GM23338 (cell line): Measurements from ENCODE around the gene ITGB1BP1. TPM values are rescaled to one million over a fixed set of nuclear protein-coding genes. Genes with fewer than 3 reads are reported as not detected.

Source experiments
- ATAC-seq: fragments of 200-7000 bp; cut with Tn5 transposase; 3 replicates; pipeline ENCODE4 v1.9.1; 2020
- DNase-seq: peaks from one replicate; pipeline ENCODE4 v3.0.0-alpha.2; 2015; ENCODE audit warnings: low spot score
- H2AFZ ChIP-seq: fragments of 200-600 bp; sonication (generic); 2 replicates; pipeline ENCODE4 v1.8.0; 2016; ENCODE audit warnings: antibody characterized with exemption, mild to moderate bottlenecking, moderate library complexity
- H3F3A ChIP-seq: fragments of 200-600 bp; sonication (generic); replicated peaks from 2 replicates; pipeline ENCODE4 v1.8.0; 2017; ENCODE audit warnings: antibody characterized with exemption, mixed run types, low read depth
- H3K27ac ChIP-seq: fragments of 200-600 bp; sonication (generic); 2 replicates; pipeline ENCODE4 v1.6.1; 2016; ENCODE audit warnings: low read depth
- H3K27me3 ChIP-seq: fragments of 200-600 bp; sonication (generic); 2 replicates; pipeline ENCODE4 v1.8.0; 2016; ENCODE audit warnings: mild to moderate bottlenecking, mixed run types, moderate library complexity; ENCODE audit not compliant: insufficient read depth
- H3K36me3 ChIP-seq: fragments of 200-600 bp; sonication (generic); 2 replicates; pipeline ENCODE4 v1.8.0; 2016; ENCODE audit warnings: mild to moderate bottlenecking; ENCODE audit not compliant: insufficient read depth
- H3K4me1 ChIP-seq: fragments of 200-600 bp; sonication (generic); 2 replicates; pipeline ENCODE4 v1.8.0; 2016; ENCODE audit warnings: mild to moderate bottlenecking, moderate library complexity; ENCODE audit not compliant: insufficient read depth
- H3K4me2 ChIP-seq: fragments of 200-600 bp; sonication (generic); 2 replicates; pipeline ENCODE4 v1.7.1; 2017; ENCODE audit warnings: mixed run types
- H3K4me3 ChIP-seq: fragments of 200-600 bp; sonication (generic); 2 replicates; pipeline ENCODE4 v1.6.1; 2016; ENCODE audit warnings: mixed run types
- H3K79me2 ChIP-seq: fragments of 200-600 bp; sonication (generic); replicated peaks from 2 replicates; pipeline ENCODE4 v1.8.0; 2017; ENCODE audit warnings: mild to moderate bottlenecking; ENCODE audit not compliant: insufficient read depth
- H3K9me2 ChIP-seq: fragments of 200-600 bp; sonication (generic); 2 replicates; pipeline ENCODE4 v1.8.0; 2017; ENCODE audit not compliant: insufficient read depth
- H4K20me1 ChIP-seq: fragments of 200-600 bp; sonication (generic); replicated peaks from 2 replicates; pipeline ENCODE4 v1.8.0; 2017; ENCODE audit warnings: mild to moderate bottlenecking; ENCODE audit not compliant: insufficient read depth
- H3K27ac Mint-ChIP-seq: 2 replicates; pipeline ENCODE4 v1.8.0; 2020; ENCODE audit warnings: inconsistent platforms, mild to moderate bottlenecking, moderate library complexity, mixed read lengths
- H3K27me3 Mint-ChIP-seq: 3 replicates; pipeline ENCODE4 v1.8.0; 2022; ENCODE audit warnings: low read depth, mild to moderate bottlenecking, moderate library complexity, mixed read lengths, inconsistent platforms; ENCODE audit not compliant: insufficient read depth, poor library complexity
- H3K36me3 Mint-ChIP-seq: 3 replicates; pipeline ENCODE4 v1.8.0; 2021; ENCODE audit warnings: low read depth, mild to moderate bottlenecking, inconsistent platforms, moderate library complexity, mixed read lengths
- H3K4me1 Mint-ChIP-seq: 3 replicates; pipeline ENCODE4 v1.8.0; 2020; ENCODE audit warnings: mild to moderate bottlenecking, inconsistent platforms, mixed read lengths
- H3K4me3 Mint-ChIP-seq: 3 replicates; pipeline ENCODE4 v1.8.0; 2021; ENCODE audit warnings: moderate library complexity, mild to moderate bottlenecking, inconsistent platforms, mixed read lengths
- H3K9me3 Mint-ChIP-seq: 3 replicates; pipeline ENCODE4 v1.8.0; 2020; ENCODE audit warnings: moderate library complexity, mild to moderate bottlenecking, inconsistent platforms, mixed read lengths
- CREB1 ChIP-seq: fragments of 250-450 bp; sonication (Bioruptor Pico); IDR thresholded peaks from 2 replicates; pipeline ENCODE4 v1.5.0; 2020; ENCODE audit warnings: low read depth, mild to moderate bottlenecking, moderate library complexity
- EZH2 ChIP-seq: fragments of 200-600 bp; sonication (generic); IDR thresholded peaks from one replicate; pipeline ENCODE4 v1.8.0; 2017; ENCODE audit warnings: antibody characterized with exemption, mild to moderate bottlenecking, low read depth; ENCODE audit not compliant: unreplicated experiment
- EZH2phosphoT487 ChIP-seq: fragments of 200-600 bp; sonication (generic); IDR thresholded peaks from one replicate; pipeline ENCODE4 v1.8.1; 2018; ENCODE audit warnings: antibody characterized with exemption; ENCODE audit not compliant: unreplicated experiment
- JUNB ChIP-seq: IDR thresholded peaks from one replicate; pipeline ENCODE4 v1.6.1; 2016; ENCODE audit warnings: antibody characterized with exemption; ENCODE audit not compliant: unreplicated experiment
- NANOG ChIP-seq: IDR thresholded peaks from 2 replicates; pipeline ENCODE4 v1.6.1; 2016; ENCODE audit warnings: antibody characterized with exemption, borderline replicate concordance
- POLR2AphosphoS5 ChIP-seq: IDR thresholded peaks from 2 replicates; pipeline ENCODE4 v1.6.1; 2016; ENCODE audit warnings: antibody characterized with exemption, low read depth
- STAT1 ChIP-seq: IDR thresholded peaks from one replicate; pipeline ENCODE4 v1.6.1; 2016; ENCODE audit warnings: antibody characterized with exemption; ENCODE audit not compliant: unreplicated experiment
- ZNF114 ChIP-seq: fragments of 250-450 bp; sonication (Bioruptor Pico); IDR thresholded peaks from 2 replicates; pipeline ENCODE4 v1.5.0; 2020; ENCODE audit warnings: mild to moderate bottlenecking, moderate library complexity
- ZNF331 ChIP-seq: fragments of 250-450 bp; sonication (Bioruptor Pico); IDR thresholded peaks from 2 replicates; pipeline ENCODE4 v1.5.0; 2020; ENCODE audit warnings: low read depth, mild to moderate bottlenecking, moderate library complexity
- polyA plus RNA-seq: library from polyadenylated mRNA; unstranded; fragments of >200 nt; fragmentation: Nextera tagmentation; extraction: Ambion mirVana; gene quantifications from 2 replicates; pipeline ENCODE4 v1.2.1, GENCODE V29; 2016
- total RNA-seq: library from RNA; depleted of rRNA; stranded (reverse); fragments of >200 nt; shearing (Covaris generic); gene quantifications from 2 replicates; pipeline ENCODE4 v1.2.3, GENCODE V29; 2014
- TF ChIP-seq, protein P1 (sequence below): fragments of 250-450 bp; sonication (Bioruptor Pico); IDR thresholded peaks from 2 replicates; pipeline ENCODE4 v1.5.0; 2020; ENCODE audit warnings: mild to moderate bottlenecking, moderate library complexity
- TF ChIP-seq, protein P2 (sequence below): IDR thresholded peaks from one replicate; pipeline ENCODE4 v1.6.1; 2018; ENCODE audit warnings: antibody characterized with exemption; ENCODE audit not compliant: unreplicated experiment
- TF ChIP-seq, protein P3 (sequence below), 2 experiments: fragments of 200-600 bp in 1 of 2; sonication (generic) in 1 of 2; conservative IDR thresholded peaks; 2 replicates each; pipeline versions ENCODE4 v1.5.1 to v1.6.1; 2016 to 2017; ENCODE audit warnings: antibody characterized with exemption in 2 of 2, low read depth in 2 of 2, mild to moderate bottlenecking in 2 of 2, moderate library complexity in 1 of 2
- TF ChIP-seq, protein P4 (sequence below): IDR thresholded peaks from 2 replicates; pipeline ENCODE4 v1.6.1; 2016; ENCODE audit warnings: antibody characterized with exemption

Gene ITGB1BP1
- total and polyA plus RNA-seq, 2 experiments from 2014 or later: 29.1 to 63.5 TPM

DNA sequence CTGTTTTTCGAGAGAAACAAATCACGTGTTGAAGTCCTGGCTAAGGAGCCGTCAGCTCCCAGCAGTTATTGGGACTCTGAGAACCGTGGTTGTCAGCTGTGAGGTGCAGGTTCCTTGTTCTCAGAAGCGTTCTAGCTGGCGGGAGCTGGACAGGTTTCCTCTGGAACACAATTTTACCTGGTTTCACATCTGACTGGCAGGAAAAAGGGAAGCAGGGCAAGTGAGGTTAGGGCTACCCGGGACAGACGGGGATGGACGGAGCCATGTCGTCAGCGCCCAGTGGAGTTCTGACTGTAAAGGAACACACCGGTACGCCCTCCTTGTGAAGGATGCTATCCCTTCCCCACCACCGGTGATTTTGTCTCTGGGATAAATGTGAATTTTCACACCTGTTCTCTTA is 26.1 kb downstream of the ITGB1BP1 start:
- Mint-ChIP-seq H3K36me3 (peaks cover 11% of the 10 kb centered on the region), H3K9me3 (no peaks in the 10 kb centered on the region), H3K4me3 (no peak overlapping the region), H3K27me3 (peaks cover 7% of the 10 kb centered on the region), H3K4me1 (peaks cover 33% of the 10 kb centered on the region), H3K27ac (no peak overlapping the region)
- no peaks in the 10 kb centered on the region; the same call in 1 of the 2 replicates for H4K20me1 ChIP-seq
- ATAC-seq: no peak
- no peaks in the 10 kb centered on the region for H3K9me2 ChIP-seq
- H3K79me2 ChIP-seq: no peaks in the 10 kb centered on the region
- TF ChIP-seq, protein P1, sequence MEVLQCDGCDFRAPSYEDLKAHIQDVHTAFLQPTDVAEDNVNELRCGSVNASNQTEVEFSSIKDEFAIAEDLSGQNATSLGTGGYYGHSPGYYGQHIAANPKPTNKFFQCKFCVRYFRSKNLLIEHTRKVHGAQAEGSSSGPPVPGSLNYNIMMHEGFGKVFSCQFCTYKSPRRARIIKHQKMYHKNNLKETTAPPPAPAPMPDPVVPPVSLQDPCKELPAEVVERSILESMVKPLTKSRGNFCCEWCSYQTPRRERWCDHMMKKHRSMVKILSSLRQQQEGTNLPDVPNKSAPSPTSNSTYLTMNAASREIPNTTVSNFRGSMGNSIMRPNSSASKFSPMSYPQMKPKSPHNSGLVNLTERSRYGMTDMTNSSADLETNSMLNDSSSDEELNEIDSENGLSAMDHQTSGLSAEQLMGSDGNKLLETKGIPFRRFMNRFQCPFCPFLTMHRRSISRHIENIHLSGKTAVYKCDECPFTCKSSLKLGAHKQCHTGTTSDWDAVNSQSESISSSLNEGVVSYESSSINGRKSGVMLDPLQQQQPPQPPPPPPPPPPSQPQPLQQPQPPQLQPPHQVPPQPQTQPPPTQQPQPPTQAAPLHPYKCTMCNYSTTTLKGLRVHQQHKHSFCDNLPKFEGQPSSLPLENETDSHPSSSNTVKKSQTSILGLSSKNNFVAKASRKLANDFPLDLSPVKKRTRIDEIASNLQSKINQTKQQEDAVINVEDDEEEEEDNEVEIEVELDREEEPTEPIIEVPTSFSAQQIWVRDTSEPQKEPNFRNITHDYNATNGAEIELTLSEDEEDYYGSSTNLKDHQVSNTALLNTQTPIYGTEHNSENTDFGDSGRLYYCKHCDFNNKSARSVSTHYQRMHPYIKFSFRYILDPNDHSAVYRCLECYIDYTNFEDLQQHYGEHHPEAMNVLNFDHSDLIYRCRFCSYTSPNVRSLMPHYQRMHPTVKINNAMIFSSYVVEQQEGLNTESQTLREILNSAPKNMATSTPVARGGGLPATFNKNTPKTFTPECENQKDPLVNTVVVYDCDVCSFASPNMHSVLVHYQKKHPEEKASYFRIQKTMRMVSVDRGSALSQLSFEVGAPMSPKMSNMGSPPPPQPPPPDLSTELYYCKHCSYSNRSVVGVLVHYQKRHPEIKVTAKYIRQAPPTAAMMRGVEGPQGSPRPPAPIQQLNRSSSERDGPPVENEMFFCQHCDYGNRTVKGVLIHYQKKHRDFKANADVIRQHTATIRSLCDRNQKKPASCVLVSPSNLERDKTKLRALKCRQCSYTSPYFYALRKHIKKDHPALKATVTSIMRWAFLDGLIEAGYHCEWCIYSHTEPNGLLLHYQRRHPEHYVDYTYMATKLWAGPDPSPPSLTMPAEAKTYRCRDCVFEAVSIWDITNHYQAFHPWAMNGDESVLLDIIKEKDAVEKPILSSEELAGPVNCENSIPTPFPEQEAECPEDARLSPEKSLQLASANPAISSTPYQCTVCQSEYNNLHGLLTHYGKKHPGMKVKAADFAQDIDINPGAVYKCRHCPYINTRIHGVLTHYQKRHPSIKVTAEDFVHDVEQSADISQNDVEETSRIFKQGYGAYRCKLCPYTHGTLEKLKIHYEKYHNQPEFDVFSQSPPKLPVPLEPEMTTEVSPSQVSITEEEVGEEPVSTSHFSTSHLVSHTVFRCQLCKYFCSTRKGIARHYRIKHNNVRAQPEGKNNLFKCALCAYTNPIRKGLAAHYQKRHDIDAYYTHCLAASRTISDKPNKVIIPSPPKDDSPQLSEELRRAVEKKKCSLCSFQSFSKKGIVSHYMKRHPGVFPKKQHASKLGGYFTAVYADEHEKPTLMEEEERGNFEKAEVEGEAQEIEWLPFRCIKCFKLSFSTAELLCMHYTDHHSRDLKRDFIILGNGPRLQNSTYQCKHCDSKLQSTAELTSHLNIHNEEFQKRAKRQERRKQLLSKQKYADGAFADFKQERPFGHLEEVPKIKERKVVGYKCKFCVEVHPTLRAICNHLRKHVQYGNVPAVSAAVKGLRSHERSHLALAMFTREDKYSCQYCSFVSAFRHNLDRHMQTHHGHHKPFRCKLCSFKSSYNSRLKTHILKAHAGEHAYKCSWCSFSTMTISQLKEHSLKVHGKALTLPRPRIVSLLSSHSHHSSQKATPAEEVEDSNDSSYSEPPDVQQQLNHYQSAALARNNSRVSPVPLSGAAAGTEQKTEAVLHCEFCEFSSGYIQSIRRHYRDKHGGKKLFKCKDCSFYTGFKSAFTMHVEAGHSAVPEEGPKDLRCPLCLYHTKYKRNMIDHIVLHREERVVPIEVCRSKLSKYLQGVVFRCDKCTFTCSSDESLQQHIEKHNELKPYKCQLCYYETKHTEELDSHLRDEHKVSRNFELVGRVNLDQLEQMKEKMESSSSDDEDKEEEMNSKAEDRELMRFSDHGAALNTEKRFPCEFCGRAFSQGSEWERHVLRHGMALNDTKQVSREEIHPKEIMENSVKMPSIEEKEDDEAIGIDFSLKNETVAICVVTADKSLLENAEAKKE: no peak
- TF ChIP-seq EZH2phosphoT487: no peak
- TF ChIP-seq, protein P2, sequence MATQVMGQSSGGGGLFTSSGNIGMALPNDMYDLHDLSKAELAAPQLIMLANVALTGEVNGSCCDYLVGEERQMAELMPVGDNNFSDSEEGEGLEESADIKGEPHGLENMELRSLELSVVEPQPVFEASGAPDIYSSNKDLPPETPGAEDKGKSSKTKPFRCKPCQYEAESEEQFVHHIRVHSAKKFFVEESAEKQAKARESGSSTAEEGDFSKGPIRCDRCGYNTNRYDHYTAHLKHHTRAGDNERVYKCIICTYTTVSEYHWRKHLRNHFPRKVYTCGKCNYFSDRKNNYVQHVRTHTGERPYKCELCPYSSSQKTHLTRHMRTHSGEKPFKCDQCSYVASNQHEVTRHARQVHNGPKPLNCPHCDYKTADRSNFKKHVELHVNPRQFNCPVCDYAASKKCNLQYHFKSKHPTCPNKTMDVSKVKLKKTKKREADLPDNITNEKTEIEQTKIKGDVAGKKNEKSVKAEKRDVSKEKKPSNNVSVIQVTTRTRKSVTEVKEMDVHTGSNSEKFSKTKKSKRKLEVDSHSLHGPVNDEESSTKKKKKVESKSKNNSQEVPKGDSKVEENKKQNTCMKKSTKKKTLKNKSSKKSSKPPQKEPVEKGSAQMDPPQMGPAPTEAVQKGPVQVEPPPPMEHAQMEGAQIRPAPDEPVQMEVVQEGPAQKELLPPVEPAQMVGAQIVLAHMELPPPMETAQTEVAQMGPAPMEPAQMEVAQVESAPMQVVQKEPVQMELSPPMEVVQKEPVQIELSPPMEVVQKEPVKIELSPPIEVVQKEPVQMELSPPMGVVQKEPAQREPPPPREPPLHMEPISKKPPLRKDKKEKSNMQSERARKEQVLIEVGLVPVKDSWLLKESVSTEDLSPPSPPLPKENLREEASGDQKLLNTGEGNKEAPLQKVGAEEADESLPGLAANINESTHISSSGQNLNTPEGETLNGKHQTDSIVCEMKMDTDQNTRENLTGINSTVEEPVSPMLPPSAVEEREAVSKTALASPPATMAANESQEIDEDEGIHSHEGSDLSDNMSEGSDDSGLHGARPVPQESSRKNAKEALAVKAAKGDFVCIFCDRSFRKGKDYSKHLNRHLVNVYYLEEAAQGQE: no peak
- no peak for TF ChIP-seq JUNB
- no peak for TF ChIP-seq ZNF114
- no peak for TF ChIP-seq STAT1
- TF ChIP-seq ZNF331 (CRISPR knock-in tag): no peak
- TF ChIP-seq, protein P3, sequence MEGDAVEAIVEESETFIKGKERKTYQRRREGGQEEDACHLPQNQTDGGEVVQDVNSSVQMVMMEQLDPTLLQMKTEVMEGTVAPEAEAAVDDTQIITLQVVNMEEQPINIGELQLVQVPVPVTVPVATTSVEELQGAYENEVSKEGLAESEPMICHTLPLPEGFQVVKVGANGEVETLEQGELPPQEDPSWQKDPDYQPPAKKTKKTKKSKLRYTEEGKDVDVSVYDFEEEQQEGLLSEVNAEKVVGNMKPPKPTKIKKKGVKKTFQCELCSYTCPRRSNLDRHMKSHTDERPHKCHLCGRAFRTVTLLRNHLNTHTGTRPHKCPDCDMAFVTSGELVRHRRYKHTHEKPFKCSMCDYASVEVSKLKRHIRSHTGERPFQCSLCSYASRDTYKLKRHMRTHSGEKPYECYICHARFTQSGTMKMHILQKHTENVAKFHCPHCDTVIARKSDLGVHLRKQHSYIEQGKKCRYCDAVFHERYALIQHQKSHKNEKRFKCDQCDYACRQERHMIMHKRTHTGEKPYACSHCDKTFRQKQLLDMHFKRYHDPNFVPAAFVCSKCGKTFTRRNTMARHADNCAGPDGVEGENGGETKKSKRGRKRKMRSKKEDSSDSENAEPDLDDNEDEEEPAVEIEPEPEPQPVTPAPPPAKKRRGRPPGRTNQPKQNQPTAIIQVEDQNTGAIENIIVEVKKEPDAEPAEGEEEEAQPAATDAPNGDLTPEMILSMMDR (conservative IDR thresholded peaks at IDR 0.05; ENCODE audit: low read depth in 2 of 2): no peak
- TF ChIP-seq, protein P4, sequence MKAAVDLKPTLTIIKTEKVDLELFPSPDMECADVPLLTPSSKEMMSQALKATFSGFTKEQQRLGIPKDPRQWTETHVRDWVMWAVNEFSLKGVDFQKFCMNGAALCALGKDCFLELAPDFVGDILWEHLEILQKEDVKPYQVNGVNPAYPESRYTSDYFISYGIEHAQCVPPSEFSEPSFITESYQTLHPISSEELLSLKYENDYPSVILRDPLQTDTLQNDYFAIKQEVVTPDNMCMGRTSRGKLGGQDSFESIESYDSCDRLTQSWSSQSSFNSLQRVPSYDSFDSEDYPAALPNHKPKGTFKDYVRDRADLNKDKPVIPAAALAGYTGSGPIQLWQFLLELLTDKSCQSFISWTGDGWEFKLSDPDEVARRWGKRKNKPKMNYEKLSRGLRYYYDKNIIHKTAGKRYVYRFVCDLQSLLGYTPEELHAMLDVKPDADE: no peak
- TF ChIP-seq CREB1 (CRISPR knock-in tag): no peak
- no peak for TF ChIP-seq EZH2
- no peak for TF ChIP-seq NANOG
- TF ChIP-seq POLR2AphosphoS5: no peak
- H2AFZ ChIP-seq: no peak overlapping the region
- no peaks in the 10 kb centered on the region for H3F3A ChIP-seq
- H3K27ac ChIP-seq: no peak overlapping the region
- H3K4me2 ChIP-seq: no peak overlapping the region
- H3K4me3 ChIP-seq: no peak overlapping the region
- no peaks in the 10 kb centered on the region for H3K27me3 ChIP-seq
- H3K4me1 ChIP-seq: peaks cover 10% of the 10 kb centered on the region; the same call in 1 of the 2 replicates
- no peaks in the 10 kb centered on the region for H3K36me3 ChIP-seq
- DNase-seq: no peak
